Skeletal muscle cell (primary cell): Measurements from ENCODE around the gene PLCH1.
A peak's percentile ranks its signal among the peaks of the same experiment; 100 is the strongest.

Experiments used
- DNase-seq: peaks from one replicate; pipeline ENCODE4 v3.0.0-alpha.2; 2010; ENCODE audit warnings: low read depth
- H3K4me3 ChIP-seq: 2 replicates; pipeline ENCODE4 v1.5.1; 2011; ENCODE audit warnings: low read depth, mild to moderate bottlenecking, control low read depth, low read length, moderate library complexity

PLCH1 gene

DNA sequence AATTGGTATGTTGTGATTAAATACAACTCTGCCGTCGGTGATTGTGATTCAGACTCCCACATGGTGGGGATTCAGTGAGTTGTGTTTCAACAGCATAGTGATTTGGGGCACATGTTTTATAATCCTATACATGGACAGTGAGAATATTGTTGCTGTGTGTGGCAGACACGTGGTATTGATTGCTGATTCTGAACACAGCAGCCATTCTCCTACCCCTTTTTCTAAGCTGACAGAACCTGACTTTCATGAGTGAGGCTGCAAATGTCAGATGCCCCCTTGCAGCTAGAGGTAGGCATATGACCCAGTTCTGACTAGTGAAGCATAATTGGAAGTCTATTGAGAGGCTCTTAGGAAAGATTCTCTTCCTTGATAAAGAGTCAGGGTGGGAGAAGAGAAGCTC lies 296.3 kb downstream of the PLCH1 start:
- DNase-seq, result no peak

DNA sequence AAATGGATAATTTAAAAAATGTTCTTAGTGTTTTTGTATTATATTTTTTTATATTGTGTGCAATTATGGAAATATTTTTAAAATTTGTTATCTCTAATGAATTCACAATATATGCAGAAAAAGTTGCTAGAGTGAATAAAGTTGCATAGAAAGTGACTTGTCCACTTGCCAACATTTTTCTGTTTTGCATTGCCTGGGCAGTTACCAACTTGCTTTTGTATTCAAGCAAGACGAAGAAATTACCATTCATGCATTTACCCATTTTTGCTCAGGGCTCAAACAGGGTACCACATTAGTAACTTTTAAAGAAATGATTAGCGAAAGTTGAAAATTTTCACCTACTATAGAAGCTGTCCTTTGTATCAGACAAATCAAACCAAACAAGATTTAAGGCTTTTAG lies 298.5 kb downstream of the PLCH1 start:
- no peak overlapping the region for H3K4me3 ChIP-seq
- no peak for DNase-seq

More for the DNA sequence above, 296.3 kb downstream of the PLCH1 start:
- H3K4me3 ChIP-seq, result no peak overlapping the region

DNA sequence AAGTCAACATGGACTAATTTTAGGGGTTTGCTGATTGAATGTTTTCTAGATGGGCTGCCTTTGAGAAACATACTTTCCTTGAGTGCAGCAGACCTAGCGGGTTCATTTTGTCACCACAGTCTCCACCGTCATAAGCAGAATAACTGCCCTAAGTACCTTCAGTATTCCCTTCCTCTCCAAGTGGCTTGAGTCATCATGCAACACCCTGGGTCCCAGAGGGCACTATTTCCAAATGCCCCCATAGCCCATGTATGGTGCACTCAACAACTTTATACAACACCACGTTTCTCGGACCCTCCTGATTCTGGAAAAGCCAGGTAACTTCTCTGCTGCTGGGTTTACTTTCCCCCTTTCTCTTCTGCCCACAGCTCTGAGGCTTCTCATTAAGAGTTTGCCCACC lies 300.1 kb downstream of the PLCH1 start:
- DNase-seq, result no peak
- H3K4me3 ChIP-seq, result no peak overlapping the region

DNA sequence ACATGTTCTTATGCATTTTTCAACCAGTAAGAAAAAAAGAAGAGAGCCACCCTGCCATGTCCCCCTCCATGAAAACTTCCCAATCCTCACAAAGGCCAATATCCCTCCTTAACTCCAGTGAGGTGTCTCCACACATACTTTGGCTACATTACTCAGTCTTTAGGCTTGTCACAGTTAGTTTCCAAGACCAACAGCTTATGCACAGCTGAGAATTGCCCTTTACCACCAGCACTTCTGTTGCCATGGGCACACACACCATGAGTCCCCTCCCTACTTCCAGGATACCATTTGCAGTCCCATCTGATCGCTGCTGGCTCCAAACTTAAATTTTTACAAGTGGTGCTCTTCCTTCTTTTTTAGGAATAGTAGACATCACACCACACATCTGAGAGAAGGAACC lies 301.1 kb downstream of the PLCH1 start:
- no peak for DNase-seq
- H3K4me3 ChIP-seq, result no peak overlapping the region

DNA sequence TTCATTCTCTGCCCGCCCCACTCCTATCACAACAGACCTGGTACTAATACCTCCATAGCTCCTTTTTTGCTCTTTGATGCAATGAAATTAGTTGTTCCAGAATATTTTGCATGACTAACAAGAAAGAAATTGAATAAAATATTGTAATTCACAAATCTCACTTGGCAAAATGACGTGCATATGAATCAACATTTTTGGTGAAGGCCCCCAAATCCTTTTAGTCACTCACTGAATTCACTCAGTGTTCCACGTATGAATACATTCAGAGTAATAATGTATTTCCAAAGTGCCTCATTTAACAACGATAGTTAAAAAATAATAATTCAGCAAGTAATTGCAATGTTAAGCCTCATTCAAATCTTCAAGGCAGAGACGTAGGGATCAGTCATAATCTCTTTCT lies 302.8 kb downstream of the PLCH1 start:
- no peak overlapping the region for H3K4me3 ChIP-seq
- no peak for DNase-seq

DNA sequence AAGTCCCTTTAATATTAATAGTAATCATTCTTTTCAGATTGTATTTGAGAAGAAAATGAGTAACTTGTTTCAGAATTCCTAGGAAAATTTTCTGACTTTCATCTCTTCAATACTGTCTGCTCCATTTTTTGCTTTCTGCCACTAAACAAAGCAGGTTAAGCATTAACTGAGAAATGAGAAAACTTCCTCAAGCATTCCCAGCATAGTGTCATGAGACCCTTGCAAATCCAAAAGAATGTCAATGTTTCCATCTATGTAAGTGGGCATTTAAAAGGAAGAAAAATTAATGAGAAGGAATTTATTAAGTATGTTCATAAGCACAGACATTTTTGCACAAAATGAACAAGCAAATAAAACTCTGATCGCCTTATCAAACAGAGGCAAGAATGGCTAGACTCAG lies 303.4 kb downstream of the PLCH1 start:
- H3K4me3 ChIP-seq, result no peak overlapping the region
- no peak for DNase-seq

DNA sequence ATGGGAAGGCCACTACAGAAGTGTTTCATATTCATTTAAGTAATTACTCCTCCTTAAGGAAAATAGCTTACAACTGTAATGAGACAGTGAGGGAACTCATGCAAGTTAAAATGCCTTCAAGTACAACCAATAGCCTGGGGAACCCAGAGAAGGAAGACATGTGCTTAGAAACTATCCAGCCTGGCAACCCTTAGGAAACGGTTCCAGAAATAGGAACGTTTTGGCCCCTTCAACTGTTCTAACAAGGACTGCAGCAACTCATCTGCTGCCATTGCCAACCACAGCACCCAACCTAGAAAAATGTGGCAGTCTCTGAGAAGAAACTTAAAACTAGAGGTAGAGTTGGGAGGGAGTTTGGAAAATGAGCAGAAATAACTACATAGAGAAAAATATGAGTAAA lies 303.8 kb downstream of the PLCH1 start:
- no peak overlapping the region for H3K4me3 ChIP-seq
- no peak for DNase-seq

DNA sequence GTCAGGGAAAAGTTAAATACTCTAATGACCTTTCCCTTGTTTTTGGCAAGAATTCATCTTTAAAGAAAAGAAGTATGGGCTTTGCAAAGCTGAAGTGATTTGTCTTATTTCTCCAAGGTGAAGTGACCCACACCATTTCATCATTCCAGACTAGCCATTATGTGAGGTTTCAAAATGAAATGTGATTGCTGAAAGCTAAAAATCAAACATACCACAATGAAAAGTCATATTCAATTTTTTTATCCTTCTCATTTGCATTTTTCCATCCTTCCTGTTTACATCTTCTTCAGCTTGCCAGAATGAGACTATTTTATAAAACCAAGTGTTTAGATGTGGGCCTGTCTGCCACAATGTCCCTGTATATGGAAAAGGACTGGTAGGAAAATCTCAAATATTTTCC lies 309.1 kb downstream of the PLCH1 start:
- DNase-seq, result no peak
- H3K4me3 ChIP-seq, result no peak overlapping the region

DNA sequence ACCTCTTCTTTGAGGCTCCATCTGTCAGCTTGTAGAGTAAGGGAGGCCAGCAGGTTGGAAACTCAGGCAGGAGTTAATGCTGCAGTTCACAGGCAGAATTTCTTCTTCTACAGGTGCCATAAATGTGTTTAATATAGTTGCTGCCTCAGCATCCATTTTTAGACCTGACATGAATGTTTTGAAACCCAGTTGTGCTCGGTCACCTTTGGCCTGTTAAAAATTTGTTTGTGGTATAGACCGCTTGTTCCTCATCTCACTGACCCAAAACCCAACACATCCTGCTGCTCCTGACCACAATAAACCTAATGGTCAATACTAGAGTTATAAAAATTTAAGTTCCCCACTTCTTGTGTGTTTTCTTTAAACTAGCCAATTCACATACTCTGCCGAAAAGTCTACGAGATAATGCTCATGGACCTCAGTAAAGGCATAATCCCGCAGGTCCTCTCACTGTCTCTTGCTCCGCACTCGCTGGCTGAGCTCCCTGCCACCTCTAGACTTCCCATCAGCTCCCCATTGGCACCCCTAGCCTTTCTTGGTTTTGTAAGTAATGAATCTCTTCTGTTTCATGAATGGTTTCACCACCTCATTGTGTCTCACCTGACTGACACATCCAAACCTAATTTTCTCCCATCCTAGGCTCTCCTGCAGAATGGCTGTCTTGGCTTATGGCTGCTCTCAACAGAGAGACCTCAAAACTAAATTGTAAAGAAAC lies 312.9 kb downstream of the PLCH1 start:
- H3K4me3 ChIP-seq, result no peak overlapping the region
- no peak for DNase-seq

DNA sequence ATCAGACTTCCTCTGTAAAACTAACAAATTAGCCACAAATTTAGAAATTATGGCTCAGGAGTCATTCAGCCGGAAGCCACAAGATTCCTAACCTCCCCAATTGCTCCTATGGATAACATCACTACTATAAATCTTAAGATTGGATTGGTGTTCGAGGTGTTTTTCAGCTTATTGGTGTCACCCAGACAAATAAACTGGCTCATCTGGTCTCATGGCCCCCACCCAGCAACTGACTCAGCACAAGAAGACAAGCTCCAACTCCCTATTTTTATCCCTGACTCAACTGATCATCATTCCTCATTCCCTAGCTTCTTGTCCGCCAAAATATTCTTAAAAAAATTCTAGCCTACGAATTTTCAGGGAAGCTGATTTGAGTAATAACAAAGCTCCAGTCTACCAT lies 316.3 kb downstream of the PLCH1 start:
- H3K4me3 ChIP-seq, result no peak overlapping the region
- peak; percentile 69 for DNase-seq

DNA sequence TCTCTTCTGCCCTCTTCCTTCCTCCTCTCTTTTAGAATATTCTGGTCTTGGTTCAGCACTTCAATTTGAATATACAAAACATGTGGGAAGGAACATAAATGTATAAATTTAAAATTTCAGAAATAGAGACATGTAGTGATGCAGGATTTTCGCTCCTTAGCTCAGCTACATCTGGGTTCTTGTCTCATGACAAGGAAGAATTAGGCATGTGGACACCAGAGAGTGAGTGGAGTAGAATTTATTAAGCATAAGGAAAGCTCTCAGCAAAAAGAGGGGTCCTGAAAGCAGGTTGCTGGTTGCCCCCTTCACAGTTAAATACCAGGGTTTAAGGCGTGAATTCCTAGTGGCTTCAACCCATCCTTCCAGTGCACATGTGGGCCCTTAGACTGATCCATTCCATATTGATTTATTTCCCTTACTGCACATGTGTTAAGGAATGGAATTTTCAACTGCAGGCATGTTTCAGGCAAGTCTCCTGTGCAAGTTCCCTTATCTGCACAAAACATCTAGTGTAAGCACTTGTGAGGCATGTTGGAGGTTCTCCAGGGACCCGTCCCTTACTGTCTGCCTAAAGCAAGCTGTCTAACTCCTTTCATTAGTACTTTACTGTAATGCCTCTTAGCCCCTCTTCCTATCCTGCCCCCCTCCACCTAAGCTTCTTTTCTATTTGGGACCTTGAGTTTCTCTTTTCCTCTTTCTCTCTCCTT lies 318.2 kb downstream of the PLCH1 start:
- H3K4me3 ChIP-seq, result no peak overlapping the region
- no peak for DNase-seq

DNA sequence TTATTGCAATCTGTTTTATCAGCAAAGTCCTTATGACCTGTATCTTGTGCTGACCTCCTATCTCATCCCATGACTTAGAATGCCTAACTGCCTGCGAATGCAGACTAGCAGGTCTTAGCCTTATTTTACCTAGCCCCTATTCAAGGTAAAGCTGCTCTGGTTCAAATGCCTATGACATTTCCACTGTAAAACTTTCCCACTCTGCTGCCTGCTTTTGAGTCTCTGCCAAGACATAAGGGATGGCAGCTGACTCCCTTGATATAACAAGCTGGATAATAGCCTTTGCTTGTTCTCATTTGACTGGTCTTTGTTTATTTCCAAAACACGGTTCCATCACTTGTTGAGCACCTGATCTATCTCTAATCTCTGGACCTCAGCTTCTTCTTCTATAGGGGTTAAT lies 319.5 kb downstream of the PLCH1 start:
- no peak overlapping the region for H3K4me3 ChIP-seq
- no peak for DNase-seq

DNA sequence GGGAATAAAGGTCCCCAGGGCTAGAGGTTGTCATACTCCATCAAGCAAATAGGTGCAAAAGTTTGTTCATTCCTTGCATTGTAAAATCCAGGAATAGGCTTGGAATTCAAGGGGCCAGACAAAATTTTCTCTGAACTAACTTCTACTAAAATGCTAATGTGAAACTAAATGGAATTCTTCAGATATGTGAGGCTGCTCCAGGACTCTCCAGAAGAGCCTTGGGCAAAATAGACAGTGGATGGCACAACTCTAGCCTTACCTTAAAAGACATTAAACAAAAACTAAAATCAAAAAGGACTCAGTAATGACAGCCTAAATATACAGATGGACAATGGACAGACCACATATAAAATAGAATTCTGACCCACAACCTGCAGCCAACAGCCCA lies 320.6 kb downstream of the PLCH1 start:
- no peak for DNase-seq

DNA sequence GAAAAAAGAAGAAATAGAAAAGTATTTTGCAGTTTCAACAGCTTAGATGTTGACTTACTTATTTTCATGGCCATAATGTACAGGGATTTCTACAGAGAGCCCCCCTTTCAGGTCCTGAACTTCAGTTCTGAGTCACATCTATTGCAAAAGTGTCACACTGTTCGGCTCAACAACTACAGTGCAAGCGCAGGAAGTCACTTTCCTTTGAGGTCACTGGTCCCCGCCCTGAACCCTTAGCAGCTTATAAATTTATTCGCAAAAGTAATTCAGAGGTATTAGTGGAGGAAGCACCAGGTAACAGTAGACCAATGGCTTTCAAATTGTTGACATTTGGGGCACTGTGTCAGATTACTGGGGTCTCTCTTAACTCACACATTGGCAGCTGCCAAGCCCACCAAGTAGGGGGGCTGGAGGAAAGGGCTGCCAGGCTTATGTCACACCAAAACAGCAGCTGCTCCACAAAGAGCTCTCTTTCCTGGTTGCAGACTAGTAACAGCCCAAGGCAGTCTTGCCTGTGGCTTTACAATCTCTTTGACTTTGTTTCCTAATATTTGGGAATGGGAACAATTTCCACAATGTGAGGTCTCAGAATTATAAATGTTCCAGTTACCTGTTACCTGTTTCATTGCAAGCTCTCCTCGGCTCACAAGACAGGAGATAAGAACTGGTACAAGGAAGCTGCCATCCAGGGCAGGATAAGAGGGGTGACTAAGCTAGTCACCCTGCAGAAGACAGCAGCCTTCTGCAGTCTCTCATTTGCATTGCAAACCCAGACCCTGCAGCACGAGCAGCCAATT lies 321.1 kb downstream of the PLCH1 start:
- no peak overlapping the region for H3K4me3 ChIP-seq
- no peak for DNase-seq

More for the DNA sequence above, 320.6 kb downstream of the PLCH1 start:
- H3K4me3 ChIP-seq, result no peak overlapping the region

DNA sequence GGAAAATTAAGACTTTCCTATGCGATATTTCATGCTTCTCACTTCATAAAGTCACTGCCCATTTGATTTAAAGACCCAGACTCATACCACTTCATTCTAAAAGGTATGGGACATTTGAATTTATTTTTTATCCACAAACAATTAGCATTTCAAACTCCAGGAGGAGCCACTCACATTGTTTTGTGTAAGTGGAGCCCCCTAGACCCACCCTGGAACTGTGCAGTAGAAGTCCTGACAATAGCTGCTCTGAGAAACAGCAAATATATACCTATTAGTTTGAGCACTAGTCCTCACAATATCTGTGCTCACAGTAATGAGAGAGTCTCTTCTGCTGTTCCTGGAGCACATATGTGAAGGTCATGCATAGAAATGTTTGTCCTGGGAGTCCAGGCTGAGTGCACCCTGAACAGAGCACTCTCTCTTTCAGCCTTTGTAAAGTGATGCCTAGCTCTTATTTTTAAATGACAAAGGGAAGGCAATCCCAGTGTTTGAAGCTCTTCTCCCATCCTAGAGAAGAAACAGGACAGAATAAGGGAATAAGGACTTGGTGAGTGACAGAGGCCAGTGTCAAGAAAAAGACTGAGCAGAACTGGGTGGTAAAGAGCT lies 323.9 kb downstream of the PLCH1 start:
- no peak for DNase-seq
- H3K4me3 ChIP-seq, result no peak overlapping the region

DNA sequence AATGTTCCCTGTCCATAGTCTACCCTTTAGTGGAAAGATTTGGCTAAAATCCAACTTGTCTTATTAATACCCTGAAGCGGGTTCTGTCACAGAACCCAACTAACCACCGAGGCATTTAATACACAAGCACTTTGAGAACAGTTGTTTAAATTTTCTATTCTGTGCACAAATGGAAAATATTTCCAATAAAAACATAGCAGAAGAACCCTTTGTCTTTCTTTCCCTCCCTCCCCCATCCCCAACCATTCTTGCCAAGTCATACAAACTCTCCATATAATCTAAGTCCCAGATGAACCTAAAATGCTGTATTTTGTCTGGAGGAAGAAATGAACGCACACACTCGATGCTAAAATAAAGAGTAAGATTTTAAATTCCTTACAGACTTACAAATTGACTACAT lies 324.5 kb downstream of the PLCH1 start:
- no peak overlapping the region for H3K4me3 ChIP-seq
- DNase-seq, result no peak

DNA sequence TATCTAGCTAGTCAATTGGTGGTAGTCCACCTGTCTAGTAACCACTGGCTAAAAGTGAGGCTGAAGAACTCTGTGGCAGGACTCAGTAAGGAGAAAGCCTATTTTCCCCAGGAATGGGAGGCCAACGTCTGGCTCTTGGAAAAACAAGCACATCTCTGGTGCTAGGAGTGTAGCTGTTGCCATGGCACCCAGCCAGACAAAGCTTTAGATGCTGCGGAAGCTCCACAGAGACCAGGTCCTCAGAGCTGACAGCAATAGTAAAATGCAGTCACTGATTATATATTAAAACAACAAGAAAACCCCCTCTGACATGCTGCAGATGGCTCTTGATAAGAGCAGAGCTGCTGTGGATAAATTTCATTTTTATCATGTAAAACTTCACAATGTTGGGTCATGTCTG lies 326.5 kb downstream of the PLCH1 start:
- DNase-seq, result no peak

DNA sequence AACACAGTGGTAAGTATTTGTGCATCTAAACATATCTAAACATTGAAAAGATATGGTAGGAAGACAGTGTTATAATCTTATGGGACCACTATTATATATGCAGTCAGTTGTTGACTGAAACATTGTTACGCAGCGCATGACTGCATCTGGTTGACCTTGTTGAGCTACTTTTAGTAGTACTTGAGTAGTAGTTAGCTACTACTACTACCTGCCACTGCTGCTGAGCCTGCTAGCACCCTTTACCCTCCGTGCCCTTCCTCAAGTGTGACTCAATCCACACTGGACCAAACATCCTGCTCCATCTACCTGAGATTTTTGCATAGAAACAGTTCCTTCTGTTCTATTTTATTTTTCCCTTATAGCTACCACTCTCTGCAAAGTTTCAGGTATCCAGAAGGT lies 327.8 kb downstream of the PLCH1 start:
- no peak overlapping the region for H3K4me3 ChIP-seq
- no peak for DNase-seq

More for the DNA sequence above, 326.5 kb downstream of the PLCH1 start:
- H3K4me3 ChIP-seq, result no peak overlapping the region

DNA sequence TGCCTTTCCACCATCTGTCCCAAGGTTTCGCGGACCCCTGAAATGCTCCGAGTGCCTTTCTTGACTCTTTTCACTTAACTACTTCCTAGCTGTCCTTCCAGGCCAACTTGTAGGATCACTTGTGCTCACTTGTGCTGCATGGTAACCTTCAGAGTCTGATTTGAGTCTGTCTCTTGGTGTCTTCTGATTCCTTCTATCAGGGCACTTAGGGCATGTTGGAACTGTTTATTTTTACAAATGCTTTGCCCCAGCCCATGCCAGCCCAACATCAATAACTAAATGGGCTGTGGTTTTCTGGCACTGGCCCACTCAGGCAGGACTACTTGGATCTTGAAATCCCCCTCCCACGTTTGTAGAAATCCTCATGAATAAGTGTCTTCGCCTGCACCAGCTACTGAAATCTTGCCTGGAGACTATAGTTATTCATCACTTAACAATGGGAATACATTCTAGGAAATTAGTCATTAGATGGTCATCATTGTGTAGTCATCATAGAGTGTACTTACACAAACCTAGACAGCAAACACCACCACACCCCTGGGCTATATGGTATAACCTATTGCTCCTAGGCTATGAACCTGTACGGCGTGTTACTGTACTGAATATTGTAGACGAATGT lies 328.3 kb downstream of the PLCH1 start:
- H3K4me3 ChIP-seq, result no peak overlapping the region
- peak; percentile 31 for DNase-seq

DNA sequence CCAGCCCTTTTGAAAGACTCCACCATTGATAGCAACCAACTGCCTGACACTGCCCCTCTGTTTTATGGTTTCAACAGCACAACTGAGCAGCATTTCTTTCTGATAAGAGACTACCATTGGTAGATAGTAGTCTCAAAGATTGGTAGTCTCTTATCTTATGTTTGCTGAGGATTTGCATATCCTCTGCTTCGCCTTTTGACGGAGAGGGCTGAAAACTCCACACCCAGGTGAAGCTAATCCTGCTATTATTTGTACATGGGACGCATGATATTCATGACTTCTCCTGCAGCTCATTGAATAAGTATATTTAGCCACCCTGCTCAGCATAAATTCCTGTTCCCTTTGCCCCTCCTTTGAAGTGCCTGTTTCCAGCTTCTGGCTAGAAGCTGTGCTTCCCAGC lies 332.0 kb downstream of the PLCH1 start:
- no peak for DNase-seq
- H3K4me3 ChIP-seq, result no peak overlapping the region
